Measurements from ENCODE around the gene LGALS9.
"Not testable (repeated sequence)": the region's sequence is repeated elsewhere in the genome, so short reads cannot be mapped to it uniquely, and the experiment has no call there.

The LGALS9 gene

GRCh38 chr17:27631897-27632725 is 1.1 kb downstream of the LGALS9 start:
- DNase-seq, result no peak

DNA sequence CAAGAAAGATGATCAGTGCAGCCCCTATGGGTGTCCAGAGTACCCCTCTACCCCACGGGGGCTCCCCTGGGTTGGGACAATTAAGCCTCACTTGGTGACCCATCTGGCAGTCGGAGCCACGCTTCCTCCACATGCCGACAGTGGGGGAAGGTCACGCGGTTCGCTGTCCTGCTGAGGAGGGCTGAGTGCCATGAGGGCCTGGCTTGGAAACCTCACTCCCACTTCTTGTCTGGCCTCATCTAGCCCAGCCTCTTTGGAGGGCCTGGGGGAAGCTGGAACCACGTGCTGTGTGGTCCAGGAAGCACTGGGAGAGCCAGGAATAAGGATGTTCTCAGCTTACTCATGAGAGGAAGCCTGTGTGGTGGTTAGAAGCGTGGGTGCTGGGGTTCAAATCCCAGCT is 1.8 kb downstream of the LGALS9 start:
- DNase-seq, result not testable (repeated sequence)

DNA sequence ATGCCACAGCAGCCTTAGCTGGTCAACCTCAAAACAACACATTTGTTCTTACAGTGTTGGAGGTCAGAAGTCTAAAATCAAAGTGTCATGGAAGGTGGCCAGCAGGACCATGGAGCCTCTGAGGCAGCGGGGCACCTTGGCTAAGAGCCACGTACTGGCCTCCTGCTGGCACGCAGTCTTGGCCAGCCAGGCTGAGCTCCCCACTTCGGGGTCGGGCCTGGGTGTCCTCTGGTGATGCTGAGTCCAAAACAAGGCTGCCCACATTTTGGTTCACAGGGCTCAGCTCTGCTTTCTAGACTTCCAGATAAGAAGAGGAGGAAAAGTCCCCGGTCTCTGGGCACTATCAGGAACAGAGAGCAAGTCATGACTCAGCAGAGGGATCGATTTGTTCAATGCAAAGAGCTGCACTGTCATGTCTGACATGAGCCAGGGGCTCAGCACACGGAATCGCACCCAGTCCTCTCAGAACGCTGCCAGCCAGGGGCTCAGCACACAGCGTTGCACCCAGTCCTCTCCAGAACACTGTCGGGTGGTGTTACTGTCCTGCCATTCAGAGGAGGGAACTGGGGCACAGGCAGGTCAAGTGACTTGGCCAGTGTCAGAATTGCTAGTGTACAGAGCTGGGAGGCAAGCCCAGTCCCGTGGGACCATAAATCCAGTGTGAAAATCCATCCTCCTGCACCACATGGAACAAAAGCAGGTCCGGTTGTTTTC is 2.5 kb downstream of the LGALS9 start:
- DNase-seq, result no peak

DNA sequence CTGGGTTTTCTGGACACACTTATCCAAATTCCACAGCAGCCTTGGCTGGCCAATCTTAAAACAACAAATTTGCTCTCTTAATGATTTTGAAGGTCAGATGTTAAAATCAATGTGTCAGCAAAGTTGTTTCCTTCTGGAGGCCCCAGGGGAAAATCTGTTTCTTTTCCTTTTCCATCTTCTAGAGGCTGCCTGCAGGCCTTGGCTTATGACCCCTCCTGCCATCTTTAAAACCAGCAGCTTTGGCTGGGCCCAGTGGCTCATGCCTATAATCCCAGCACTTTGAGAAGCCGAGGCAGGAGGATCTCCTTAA is 3.0 kb downstream of the LGALS9 start:
- DNase-seq, result no peak

- no peak for DNase-seq
These were observed 3.8 kb downstream of the LGALS9 start for GRCh38 chr17:27634776-27635175.

DNA sequence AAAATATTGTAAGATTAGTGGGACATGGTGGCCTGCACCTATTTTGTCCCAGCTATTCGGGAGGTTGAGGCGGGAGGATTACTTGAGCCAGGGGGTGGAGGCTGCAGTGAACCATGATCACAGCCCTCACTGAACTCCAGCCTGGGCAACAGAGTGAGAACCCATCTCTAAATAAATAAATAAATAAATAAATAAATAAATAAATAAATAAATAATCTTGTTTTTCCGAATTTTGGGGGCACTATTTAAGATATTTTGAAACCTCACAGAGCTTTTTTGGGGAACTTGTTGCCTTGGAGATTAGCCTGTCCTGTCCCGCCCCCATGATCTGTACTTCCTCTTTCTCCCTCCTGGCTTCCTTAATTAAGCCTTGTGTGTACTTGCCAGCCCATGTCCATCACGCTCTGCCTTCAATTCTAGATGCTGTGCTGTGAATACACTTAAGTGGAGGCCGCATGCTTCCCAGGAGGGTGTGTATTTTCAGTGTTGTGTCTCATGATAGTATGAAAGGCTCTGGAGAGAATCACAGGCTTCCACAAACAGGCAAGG is 4.4 kb downstream of the LGALS9 start:
- no peak for DNase-seq

DNA sequence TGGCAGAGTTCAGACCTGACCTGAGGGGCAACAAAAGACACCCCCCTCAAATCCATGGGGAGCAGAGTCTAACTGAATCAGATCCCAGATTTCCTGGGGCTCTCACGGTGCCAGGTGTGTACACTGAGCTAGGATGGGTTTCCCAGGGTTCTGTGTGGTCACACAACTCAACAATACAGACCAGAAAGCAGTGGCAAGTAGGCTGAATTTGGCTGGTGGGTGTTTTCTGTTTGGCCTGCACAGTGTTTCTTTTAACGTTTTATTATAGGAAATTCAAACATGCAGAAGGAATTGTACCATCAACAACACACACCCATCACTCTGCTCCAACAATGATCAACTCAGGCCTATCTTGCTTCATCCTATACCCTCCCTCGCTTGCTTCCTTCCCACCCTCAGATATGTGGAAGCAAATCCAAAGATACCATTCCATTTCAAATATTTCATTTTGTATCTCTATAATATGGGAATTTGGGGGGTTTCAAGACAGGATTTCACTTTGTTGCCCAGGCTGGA is 5.1 kb downstream of the LGALS9 start:
- not testable (repeated sequence) for DNase-seq

DNA sequence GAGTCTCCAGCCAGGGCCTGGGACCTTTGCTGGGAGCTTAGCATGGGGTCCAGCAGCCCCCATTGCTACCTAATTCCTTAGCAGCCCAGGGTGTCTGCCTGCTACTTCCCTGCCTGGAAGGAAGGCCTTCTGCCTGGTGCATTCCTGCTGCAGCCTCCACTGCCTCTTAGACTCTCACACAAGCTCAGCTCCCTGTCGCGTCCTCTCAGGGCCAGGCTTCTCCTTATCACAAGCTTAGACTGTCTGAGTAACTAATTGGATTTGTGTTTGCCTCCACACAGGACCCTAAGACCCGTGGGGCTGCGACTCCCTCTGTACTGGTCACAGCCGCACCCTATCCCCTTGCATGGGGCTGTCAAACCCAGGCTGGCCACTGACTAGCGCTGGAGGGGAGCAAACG is 6.8 kb downstream of the LGALS9 start:
- DNase-seq, result not testable (repeated sequence)

- DNase-seq, result not testable (repeated sequence)
These were observed 7.5 kb downstream of the LGALS9 start for GRCh38 chr17:27638415-27638914.

- no peak for DNase-seq
These were observed 9.8 kb downstream of the LGALS9 start for GRCh38 chr17:27640790-27641189.

DNA sequence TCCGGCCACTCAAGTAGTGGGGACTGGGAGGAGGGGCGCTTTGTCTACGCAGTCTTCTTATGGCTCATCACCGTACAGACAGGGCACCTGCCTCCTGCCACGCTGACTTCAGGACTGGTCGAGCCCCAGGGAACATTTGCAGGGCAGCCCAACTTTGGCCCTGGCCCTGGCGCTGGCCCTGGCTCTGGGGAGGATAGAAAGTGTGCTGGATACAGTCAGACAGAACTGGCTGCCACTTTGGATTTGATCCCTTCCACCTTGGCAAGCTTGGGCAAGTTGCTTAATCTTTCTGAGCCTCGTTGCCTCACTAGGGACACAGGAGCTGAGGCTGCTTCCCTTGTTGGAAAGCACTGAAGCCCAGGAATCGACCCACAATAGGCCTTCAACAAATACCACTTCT is 13.6 kb downstream of the LGALS9 start:
- no peak for DNase-seq

- not testable (repeated sequence) for DNase-seq
These were observed 14.6 kb downstream of the LGALS9 start for GRCh38 chr17:27645621-27646020.

- DNase-seq, result no peak
These were observed 15.2 kb downstream of the LGALS9 start for GRCh38 chr17:27646232-27646631.

DNA sequence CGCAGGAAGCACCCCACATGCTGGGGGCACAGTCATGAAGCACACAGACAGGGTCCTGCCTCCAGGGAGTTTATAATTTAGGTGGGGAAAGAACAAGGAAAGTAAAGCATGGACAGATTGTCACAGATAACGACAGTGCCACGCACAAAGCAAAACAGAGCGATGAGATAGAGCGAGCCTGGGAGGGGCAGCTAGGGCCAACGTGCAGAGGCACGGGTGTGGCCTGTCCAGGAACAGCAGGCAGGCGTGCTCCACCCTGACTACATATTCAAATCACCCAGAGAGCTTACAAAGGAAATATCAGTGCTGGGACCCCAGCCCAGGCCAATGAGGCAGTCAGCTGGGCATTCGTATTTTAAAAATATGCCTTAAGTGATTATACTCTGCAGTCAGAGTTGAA is 16.8 kb downstream of the LGALS9 start:
- no peak for DNase-seq

GRCh38 chr17:27649111-27649571 is 18.2 kb downstream of the LGALS9 start:
- not testable (repeated sequence) for DNase-seq

DNA sequence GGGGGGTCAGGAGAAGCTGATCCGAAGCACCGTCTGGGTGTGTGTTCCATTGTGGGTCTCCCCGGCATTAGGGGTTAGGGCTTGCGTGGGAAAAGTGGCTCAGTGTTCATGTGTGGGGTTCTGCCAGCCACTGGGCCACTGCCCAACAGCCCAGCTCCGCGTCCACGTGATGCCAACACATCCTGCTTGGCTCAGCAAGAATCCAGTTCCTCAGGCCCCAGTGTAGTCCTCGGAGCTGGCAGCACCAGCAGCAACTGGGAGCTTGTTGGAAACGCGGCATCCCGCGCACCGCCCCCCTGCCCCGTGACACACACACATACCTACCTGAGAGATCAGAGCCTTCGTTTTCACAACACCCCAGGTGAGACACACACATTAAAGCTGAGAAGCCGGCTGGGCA is 18.9 kb downstream of the LGALS9 start:
- DNase-seq, result no peak

- no peak for DNase-seq
These were observed 19.8 kb downstream of the LGALS9 start for GRCh38 chr17:27650836-27651235.

- peak; percentile 61 for DNase-seq
These were observed 20.7 kb downstream of the LGALS9 start for GRCh38 chr17:27651411-27652345.

DNA sequence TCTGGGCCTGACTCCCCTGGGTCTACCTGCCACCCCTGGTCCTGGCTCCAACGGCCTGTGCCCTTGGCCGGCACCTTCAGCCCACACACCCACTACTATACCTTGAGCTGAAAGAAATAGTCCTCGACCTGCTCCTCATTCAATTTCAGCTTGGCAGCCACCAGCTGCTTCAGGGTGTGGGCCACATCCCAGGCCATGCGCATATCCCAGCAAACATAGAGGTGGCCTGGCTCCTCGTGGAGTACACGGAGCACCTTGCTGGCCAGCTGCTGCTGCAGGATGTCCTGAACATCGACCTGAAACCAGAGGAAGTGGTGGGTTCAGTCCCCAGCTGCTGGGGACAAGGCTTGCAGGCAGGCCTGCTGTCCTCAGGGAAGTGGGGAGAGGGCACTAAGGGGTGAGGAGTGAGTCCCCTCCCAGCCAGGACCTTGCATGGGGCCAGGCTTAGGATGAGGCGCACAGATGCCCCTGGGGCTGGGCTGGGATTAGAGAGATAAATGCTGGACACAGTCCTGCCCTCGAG is 22.5 kb downstream of the LGALS9 start:
- DNase-seq, result not testable (repeated sequence)

DNA sequence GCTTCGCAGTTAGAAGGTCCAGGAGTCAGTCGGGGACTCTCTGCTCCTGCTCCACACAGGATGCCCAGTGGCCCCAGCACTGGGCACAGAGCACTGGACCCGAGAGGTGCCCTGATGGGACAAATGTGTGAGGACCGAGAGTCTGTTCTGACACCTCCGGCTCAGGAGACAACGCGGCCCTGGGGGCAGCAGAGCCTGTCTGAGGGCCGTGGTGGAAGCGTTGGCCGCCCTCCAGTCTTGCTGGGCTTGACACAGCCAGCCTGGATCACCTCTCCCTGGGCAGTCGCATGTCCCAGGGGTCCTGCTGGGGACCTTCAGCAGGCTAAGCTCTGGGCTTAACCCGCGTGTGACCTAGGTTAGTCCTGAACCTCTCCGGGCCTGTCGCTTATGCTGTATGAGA is 23.1 kb downstream of the LGALS9 start:
- DNase-seq, result no peak

GRCh38 chr17:27654654-27655524 is 23.9 kb downstream of the LGALS9 start:
- DNase-seq, result peak; percentile 73
